Pulmonary artery endothelial cell (primary cell): ENCODE measurements around the gene RACK1. TPM values are rescaled to one million over a fixed set of nuclear protein-coding genes. Genes with fewer than 3 reads are reported as not detected.

Experiments used
- total RNA-seq: library from RNA; depleted of rRNA; stranded (reverse); fragments of >200 nt; gene quantifications from 2 replicates; pipeline ENCODE4 v1.2.3, GENCODE V29; 2014

The RACK1 gene
- total RNA-seq, 1 donor from 2014 or later = 8,367 TPM

Other genes starting within 250 kb of the RACK1 start
- 0.04 and 0.07 TPM in 2 replicates for gene BTNL9, start 203.6 kb downstream of the RACK1 start, total RNA-seq
- gene OR2V1, start 112.7 kb downstream of the RACK1 start, total RNA-seq = not detected in 2 replicates
- gene OR2V2, start 96.3 kb downstream of the RACK1 start, total RNA-seq = not detected in 2 replicates
- gene TRIM7, start 38.7 kb downstream of the RACK1 start, total RNA-seq = 15.5 and 16.9 TPM in 2 replicates
- gene TRIM41, start 20.6 kb downstream of the RACK1 start, total RNA-seq = 10.9 and 11.7 TPM in 2 replicates
- gene TRIM52, start 17.2 kb upstream of the RACK1 start, total RNA-seq = 4.2 and 8.0 TPM in 2 replicates
- not detected in 2 replicates for gene OR4F3, start 123.4 kb upstream of the RACK1 start, total RNA-seq